Breast epithelium (tissue), 4 donors: ENCODE data around the gene CHN1. TPM values are rescaled to one million over a fixed set of nuclear protein-coding genes. Genes with fewer than 3 reads are reported as not detected.
A peak's percentile ranks its signal among the peaks of the same experiment; 100 is the strongest.

Experiments
- DNase-seq, 2 donors: peaks; one replicate each; pipeline ENCODE4 v3.0.0-alpha.2; 2019; ENCODE audit warnings: low spot score in 2 of 2
- H3K27ac ChIP-seq, 2 donors: fragments of 200-600 bp; sonication (generic) in 1 of 2; one replicate each; pipeline ENCODE4 v1.5.1; 2016 to 2019; ENCODE audit warnings: mild to moderate bottlenecking in 1 of 2
- H3K27me3 ChIP-seq, 2 donors: fragments of 200-600 bp; sonication (generic) in 1 of 2; one replicate each; pipeline versions ENCODE4 v1.5.1 to v1.6.0; 2017 to 2019; ENCODE audit warnings: control low read depth in 1 of 2, mild to moderate bottlenecking in 1 of 2
- H3K36me3 ChIP-seq: fragments of 200-600 bp; one replicate; pipeline ENCODE4 v1.5.1; 2019
- H3K4me1 ChIP-seq, 2 donors: fragments of 200-600 bp; sonication (generic); one replicate each; pipeline ENCODE4 v1.5.1; 2016 to 2019; ENCODE audit warnings: control low read depth in 1 of 2
- H3K4me3 ChIP-seq, 3 donors: fragments of 200-600 bp; sonication (generic); 1 replicate in 2 of 3; 2 replicates in 1 of 3; pipeline ENCODE4 v1.5.1; 2016 to 2019; ENCODE audit warnings: mild to moderate bottlenecking in 3 of 3, moderate library complexity in 2 of 3
- H3K9me3 ChIP-seq, 2 donors: fragments of 200-600 bp; sonication (generic) in 1 of 2; one replicate each; pipeline ENCODE4 v1.5.1; 2016 to 2019; ENCODE audit warnings: control low read depth in 1 of 2
- POLR2A ChIP-seq: fragments of 450-650 bp; IDR thresholded peaks from one replicate; pipeline ENCODE4 v1.6.1; 2016; ENCODE audit warnings: antibody characterized with exemption, mild to moderate bottlenecking, moderate library complexity
- POLR2AphosphoS5 ChIP-seq, 3 donors: sonication (generic); formaldehyde crosslinking; IDR thresholded peaks; one replicate each; pipeline ENCODE4 v1.6.1; 2017; ENCODE audit warnings: antibody characterized with exemption in 3 of 3
- intact Hi-C: fragments of 100-400 bp; cut with DNase I; formaldehyde crosslinking; loops from one replicate; pipeline ENCODE4 v1.15.1; 2023; ENCODE audit warnings: low total_unique reads
- total RNA-seq, 3 donors: library from RNA; depleted of rRNA; stranded (reverse); fragments of >200 nt; gene quantifications; one replicate each; pipeline ENCODE4 v1.1.0, GENCODE V29; 2016
- TF ChIP-seq, protein P1 (sequence below), 3 donors: fragments of 450-650 bp; IDR thresholded peaks; one replicate each; pipeline ENCODE4 v1.5.1; 2016 to 2017; ENCODE audit warnings: antibody characterized with exemption in 3 of 3, mild to moderate bottlenecking in 3 of 3, moderate library complexity in 3 of 3

The CHN1 gene
- total RNA-seq, 3 donors from 2014 or later: 9.8 to 14.7 (median 13.4) TPM

DNA sequence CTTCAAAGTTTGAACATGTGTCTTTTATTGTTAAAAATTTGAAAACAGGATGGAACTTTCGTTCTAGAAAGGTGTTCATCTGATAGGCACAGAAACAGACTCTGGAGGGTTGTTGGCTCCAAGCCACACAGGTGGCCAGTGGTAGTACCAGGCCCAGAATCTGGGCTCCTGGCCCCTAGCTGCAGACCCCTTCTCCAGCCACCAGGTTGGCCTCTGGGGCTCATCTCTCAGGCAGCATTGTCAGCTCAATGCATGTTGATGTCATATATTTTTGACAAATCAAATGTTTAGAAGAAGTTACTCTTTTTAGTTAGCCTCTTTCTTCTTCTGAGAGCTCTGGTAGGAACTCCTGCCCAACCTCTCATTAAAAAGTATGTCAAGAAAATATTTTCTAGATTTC is 206.4 kb downstream of the CHN1 start:
- no peak for DNase-seq
- TF ChIP-seq POLR2A: no peak
- TF ChIP-seq, protein P1, sequence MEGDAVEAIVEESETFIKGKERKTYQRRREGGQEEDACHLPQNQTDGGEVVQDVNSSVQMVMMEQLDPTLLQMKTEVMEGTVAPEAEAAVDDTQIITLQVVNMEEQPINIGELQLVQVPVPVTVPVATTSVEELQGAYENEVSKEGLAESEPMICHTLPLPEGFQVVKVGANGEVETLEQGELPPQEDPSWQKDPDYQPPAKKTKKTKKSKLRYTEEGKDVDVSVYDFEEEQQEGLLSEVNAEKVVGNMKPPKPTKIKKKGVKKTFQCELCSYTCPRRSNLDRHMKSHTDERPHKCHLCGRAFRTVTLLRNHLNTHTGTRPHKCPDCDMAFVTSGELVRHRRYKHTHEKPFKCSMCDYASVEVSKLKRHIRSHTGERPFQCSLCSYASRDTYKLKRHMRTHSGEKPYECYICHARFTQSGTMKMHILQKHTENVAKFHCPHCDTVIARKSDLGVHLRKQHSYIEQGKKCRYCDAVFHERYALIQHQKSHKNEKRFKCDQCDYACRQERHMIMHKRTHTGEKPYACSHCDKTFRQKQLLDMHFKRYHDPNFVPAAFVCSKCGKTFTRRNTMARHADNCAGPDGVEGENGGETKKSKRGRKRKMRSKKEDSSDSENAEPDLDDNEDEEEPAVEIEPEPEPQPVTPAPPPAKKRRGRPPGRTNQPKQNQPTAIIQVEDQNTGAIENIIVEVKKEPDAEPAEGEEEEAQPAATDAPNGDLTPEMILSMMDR (IDR thresholded peaks at IDR 0.05): no peak
- TF ChIP-seq POLR2AphosphoS5 (IDR thresholded peaks at IDR 0.05): no peak
- H3K27me3 ChIP-seq: no peaks in the 10 kb centered on the region
- no peaks in the 10 kb centered on the region for H3K36me3 ChIP-seq
- no peaks in the 10 kb centered on the region for H3K9me3 ChIP-seq
- H3K4me1 ChIP-seq: no peaks in the 10 kb centered on the region
- no peak overlapping the region for H3K27ac ChIP-seq
- H3K4me3 ChIP-seq: no peak overlapping the region
- intact Hi-C loops: no loop called here

DNA sequence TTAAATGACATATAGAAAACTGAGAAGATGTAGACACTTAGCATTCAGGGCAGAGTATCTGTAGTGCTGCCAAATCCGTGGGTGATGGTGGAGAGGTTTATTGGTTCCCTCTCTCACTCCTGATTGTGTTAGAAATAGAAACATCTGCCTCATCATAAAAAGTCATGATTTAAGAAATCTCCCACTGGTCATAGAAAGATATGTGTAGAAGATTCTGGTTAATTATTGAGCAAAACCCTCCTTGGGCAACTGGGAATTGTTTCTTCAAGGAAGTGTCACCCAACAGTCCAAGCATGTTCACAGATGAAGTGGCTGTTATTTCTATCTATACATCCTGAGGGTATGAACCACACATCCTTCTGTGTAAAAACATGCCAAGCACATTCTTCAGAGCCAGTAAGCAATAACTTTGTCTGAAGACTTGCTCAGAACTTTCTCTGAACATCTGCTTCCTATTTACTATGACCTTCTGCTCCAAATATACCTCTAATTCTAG is 207.4 kb downstream of the CHN1 start:
- peak overlapping the region in 1 of 2 donors; percentile 44 for H3K27ac ChIP-seq
- TF ChIP-seq POLR2A (no peak), POLR2AphosphoS5 (IDR thresholded peaks at IDR 0.05) (no peak)
- TF ChIP-seq, protein P1 (IDR thresholded peaks at IDR 0.05): no peak
- no peaks in the 10 kb centered on the region for H3K9me3 ChIP-seq
- no peaks in the 10 kb centered on the region for H3K36me3 ChIP-seq
- H3K4me1 ChIP-seq: no peaks in the 10 kb centered on the region
- no peak for DNase-seq
- H3K4me3 ChIP-seq: no peak overlapping the region
- intact Hi-C loops: no loop called here
- no peaks in the 10 kb centered on the region for H3K27me3 ChIP-seq

DNA sequence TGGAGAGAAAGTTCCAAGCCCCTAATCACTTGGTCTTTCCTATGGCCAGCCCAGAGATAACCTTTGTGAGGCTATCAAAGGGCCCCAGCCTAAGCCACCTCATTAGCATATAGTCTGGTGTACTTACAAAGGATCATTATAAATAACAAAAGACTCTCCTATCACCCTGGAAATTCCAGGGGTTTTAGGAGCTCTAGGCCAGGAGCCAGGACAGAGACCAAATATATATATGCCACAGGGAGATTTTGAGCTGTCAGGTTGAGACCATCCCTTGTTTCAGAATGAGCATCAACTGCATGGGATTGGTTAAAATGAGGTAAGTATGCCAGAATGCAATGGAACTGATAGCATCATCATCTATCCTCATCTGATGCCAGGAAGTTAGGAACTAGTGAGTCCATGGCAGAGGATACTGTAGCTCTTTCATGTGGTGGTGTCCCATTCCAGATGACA is 208.8 kb downstream of the CHN1 start:
- Histone ChIP-seq H3K36me3 (no peaks in the 10 kb centered on the region), H3K27ac (peak overlapping the region in 1 of 2 donors; percentile 46), H3K9me3 (no peaks in the 10 kb centered on the region), H3K27me3 (no peaks in the 10 kb centered on the region), H3K4me3 (no peak overlapping the region), H3K4me1 (no peaks in the 10 kb centered on the region)
- intact Hi-C loops: no loop called here
- no peak for DNase-seq
- no peak for TF ChIP-seq POLR2A
- no peak for TF ChIP-seq POLR2AphosphoS5 (IDR thresholded peaks at IDR 0.05)
- TF ChIP-seq, protein P1 (IDR thresholded peaks at IDR 0.05): no peak

DNA sequence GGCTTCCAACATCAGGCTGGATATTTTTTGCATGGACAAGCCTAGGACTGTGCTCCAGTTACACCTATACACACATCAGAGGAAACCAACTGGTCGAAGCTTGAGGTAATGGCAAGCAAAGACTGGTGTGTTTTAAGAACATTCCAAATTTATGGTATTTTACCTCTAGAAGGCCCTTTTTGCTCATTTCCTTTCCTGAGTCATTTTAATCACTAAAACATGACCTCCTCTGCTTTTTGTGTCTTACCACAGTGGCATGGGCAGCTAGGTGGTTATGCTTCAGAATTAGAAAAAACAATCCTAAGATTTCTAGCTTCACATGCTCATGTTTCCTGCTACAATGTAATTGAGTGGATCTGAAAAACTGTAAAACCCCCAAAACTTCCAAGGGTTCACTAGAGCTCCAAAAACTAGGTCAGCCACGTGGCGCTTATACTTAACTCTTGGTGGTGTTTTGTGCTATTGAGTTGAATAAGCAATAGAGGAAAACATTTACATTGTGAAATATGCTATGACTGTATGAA is 210.3 kb downstream of the CHN1 start:
- intact Hi-C loops: no loop called here
- TF ChIP-seq POLR2A (no peak), POLR2AphosphoS5 (IDR thresholded peaks at IDR 0.05) (no peak)
- TF ChIP-seq, protein P1 (IDR thresholded peaks at IDR 0.05): no peak
- Histone ChIP-seq H3K9me3 (no peaks in the 10 kb centered on the region), H3K4me1 (no peaks in the 10 kb centered on the region), H3K27ac (peak overlapping the region in 1 of 2 donors; percentile 61), H3K36me3 (no peaks in the 10 kb centered on the region), H3K4me3 (no peak overlapping the region), H3K27me3 (no peaks in the 10 kb centered on the region)
- no peak for DNase-seq

DNA sequence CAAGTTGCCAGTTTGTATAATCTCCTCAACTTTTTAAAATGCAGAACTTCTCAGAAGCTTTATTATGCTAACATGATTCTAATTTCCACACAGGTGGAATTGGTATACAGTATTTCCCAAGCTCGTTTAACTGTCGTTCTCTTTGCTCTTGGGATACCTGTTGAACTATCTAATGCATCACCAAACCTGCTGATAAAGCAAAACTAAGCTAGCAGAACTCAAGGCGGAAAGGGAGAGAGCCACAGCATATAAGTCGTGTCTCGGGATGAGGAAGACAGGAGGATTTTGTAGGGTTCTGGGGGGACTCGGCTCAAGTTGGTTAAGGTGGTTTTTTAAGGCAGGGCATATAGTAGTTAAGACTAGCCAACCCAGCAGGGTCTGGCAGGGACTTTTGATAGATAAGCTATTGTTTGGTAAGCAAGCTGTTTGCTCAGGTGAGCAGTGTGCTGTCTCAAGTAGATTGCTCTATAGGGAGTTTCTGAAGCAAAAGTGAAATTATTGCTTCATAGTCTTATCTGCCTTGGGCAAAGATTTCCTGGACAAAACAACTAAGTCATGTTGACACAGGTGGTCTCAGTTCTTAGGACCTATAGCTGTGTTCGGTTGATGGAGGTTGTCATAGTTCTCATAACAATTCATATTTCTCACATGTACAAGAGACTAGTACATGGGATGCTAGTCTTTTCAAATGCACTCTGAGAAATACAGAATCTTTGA is 212.7 kb downstream of the CHN1 start:
- no peaks in the 10 kb centered on the region for H3K36me3 ChIP-seq
- intact Hi-C loops: no loop called here
- no peak overlapping the region for H3K27ac ChIP-seq
- no peaks in the 10 kb centered on the region for H3K27me3 ChIP-seq
- no peaks in the 10 kb centered on the region for H3K9me3 ChIP-seq
- TF ChIP-seq POLR2A: no peak
- TF ChIP-seq, protein P1 (IDR thresholded peaks at IDR 0.05): no peak
- no peak for TF ChIP-seq POLR2AphosphoS5 (IDR thresholded peaks at IDR 0.05)
- no peaks in the 10 kb centered on the region for H3K4me1 ChIP-seq
- no peak for DNase-seq
- H3K4me3 ChIP-seq: no peak overlapping the region
